Activated CD4-positive, alpha-beta memory T cell treated with anti-CD3 and anti-CD28 coated beads for 36 hours (primary cell): ENCODE data around the gene TRIM9. TPM values are rescaled to one million over a fixed set of nuclear protein-coding genes. Genes with fewer than 3 reads are reported as not detected.

Source experiments
- CTCF ChIA-PET: fragments of 350-600 bp; sonication (Branson Sonifier 250); formaldehyde crosslinking; loops from one replicate; lab custom pipeline; 2021; ENCODE audit warnings: antibody characterized with exemption, inconsistent platforms; lab: Charles Lee
- POLR2A ChIA-PET: fragments of 350-600 bp; sonication (Branson Sonifier 250); formaldehyde crosslinking; loops from one replicate; lab custom pipeline; 2021; ENCODE audit warnings: antibody characterized with exemption; lab: Charles Lee
- DNase-seq: peaks from one replicate; pipeline ENCODE4 v3.0.0-alpha.2; 2020
- H3K27ac Mint-ChIP-seq: one replicate; pipeline ENCODE4 v1.8.0; 2021; ENCODE audit warnings: mixed read lengths
- H3K27me3 Mint-ChIP-seq: one replicate; pipeline ENCODE4 v1.8.0; 2021; ENCODE audit warnings: mixed read lengths
- H3K36me3 Mint-ChIP-seq: one replicate; pipeline ENCODE4 v1.8.0; 2021; ENCODE audit warnings: mixed read lengths
- H3K4me1 Mint-ChIP-seq: one replicate; pipeline ENCODE4 v1.8.0; 2021; ENCODE audit warnings: low read depth, mixed read lengths
- H3K4me3 Mint-ChIP-seq: one replicate; pipeline ENCODE4 v1.8.0; 2021; ENCODE audit warnings: mild to moderate bottlenecking, mixed read lengths
- H3K9me3 Mint-ChIP-seq: one replicate; pipeline ENCODE4 v1.8.0; 2021; ENCODE audit warnings: mixed read lengths
- intact Hi-C: fragments of 100-400 bp; cut with micrococcal nuclease; formaldehyde crosslinking; loops from one replicate; pipeline ENCODE4 v1.15.1; 2023
- total RNA-seq, 2 experiments: library from RNA; stranded (reverse); gene quantifications; one replicate each; pipeline ENCODE4 v1.2.3, GENCODE V29; 2021

The TRIM9 gene
- total RNA-seq, 2 experiments from 2014 or later = 0.36 to 0.40 TPM

- no peak for DNase-seq
- Mint-ChIP-seq H3K27me3 (no peaks in the 10 kb centered on the region), H3K27ac (no peak overlapping the region), H3K4me3 (no peak overlapping the region), H3K4me1 (no peaks in the 10 kb centered on the region), H3K36me3 (no peaks in the 10 kb centered on the region), H3K9me3 (no peaks in the 10 kb centered on the region)
- CTCF ChIA-PET = no interaction called here
- intact Hi-C loops = no loop called here
- POLR2A ChIA-PET = no interaction called here
These were observed 55.7 kb downstream of the TRIM9 start for GRCh38 chr14:51039252-51039651.

- Mint-ChIP-seq H3K4me3 (no peak overlapping the region), H3K36me3 (no peaks in the 10 kb centered on the region), H3K9me3 (no peaks in the 10 kb centered on the region), H3K27ac (no peak overlapping the region), H3K27me3 (no peaks in the 10 kb centered on the region), H3K4me1 (no peaks in the 10 kb centered on the region)
- no peak for DNase-seq
- ChIA-PET POLR2A (no interaction called here), CTCF (no interaction called here)
- intact Hi-C loops = no loop called here
These were observed 59.2 kb downstream of the TRIM9 start for GRCh38 chr14:51035611-51036192.

DNA sequence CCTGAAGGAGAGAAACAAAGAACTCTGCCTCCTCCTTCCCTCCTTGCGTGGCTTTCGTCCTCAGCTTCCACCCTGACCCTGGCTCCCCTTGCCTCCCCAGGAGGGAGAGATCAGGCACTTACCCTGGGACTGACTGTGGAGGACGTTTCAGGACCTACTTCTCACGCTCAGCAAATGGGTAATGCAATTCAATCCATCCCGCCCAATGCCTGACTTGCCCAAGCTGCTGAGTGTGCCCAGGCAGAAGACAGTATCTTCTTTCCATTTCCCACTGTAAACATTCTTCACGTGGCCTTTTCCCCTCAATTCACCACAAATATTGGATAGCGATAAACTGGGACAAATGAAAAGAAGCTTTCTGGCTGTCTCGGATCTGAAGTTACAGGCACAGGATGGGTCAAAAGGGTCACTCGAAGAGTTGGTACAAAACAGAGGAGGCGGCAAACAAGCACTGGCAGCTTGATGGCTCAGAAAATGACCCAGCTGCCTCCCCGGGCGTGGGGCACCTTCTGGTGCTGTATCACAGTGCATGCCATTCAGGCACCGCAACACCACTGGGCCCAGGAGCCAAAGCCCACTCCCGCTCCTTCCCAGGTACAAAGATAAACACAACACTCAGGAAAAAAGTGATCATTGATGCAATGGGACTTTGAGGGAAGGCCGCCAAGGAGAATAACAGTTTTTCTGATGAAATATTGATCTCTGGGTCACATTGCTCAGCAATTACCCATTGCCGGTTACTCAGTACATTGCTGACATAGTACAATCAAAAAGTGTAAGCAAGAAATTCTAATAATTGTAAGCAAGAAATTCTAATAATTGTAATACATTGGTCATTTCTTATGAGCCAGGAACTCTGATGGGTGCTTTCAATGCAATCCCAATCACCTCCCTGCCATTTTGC lies 65.8 kb downstream of the TRIM9 start:
- intact Hi-C loops = no loop called here
- no peaks in the 10 kb centered on the region for H3K9me3 Mint-ChIP-seq
- DNase-seq = no peak
- no peak overlapping the region for H3K4me3 Mint-ChIP-seq
- CTCF ChIA-PET = interaction anchor here (0.9 kb wide), 1 partner anchor 10 kb away, joined by 3 read pairs; no protein-coding TSS in a partner anchor
- H3K4me1 Mint-ChIP-seq = no peaks in the 10 kb centered on the region
- H3K27ac Mint-ChIP-seq = no peak overlapping the region
- POLR2A ChIA-PET = no interaction called here
- H3K36me3 Mint-ChIP-seq = no peaks in the 10 kb centered on the region
- H3K27me3 Mint-ChIP-seq = peaks cover 4% of the 10 kb centered on the region

DNA sequence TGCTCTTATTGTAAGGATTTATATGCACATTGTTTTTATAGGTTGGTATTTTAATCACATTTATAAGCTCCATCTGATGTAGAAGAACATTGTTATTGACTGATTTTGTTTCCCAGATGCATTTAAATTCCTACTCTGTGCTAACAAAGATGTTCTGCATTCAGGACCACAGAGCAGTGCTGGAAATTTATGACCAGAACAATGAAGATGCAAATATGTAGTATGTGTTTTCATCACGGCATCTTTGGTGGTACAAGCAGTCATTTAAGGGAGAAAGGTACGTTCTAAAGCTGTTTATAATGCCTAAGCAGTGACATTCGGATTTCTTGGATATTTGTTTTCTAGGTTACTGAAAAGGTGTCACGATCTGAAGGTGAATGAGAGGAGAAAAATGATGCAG lies 66.5 kb downstream of the TRIM9 start:
- Mint-ChIP-seq H3K4me1 (no peaks in the 10 kb centered on the region), H3K27me3 (peaks cover 4% of the 10 kb centered on the region), H3K4me3 (no peak overlapping the region), H3K36me3 (no peaks in the 10 kb centered on the region), H3K27ac (no peak overlapping the region), H3K9me3 (no peaks in the 10 kb centered on the region)
- DNase-seq = no peak
- ChIA-PET POLR2A (no interaction called here), CTCF (interaction anchor here (0.6 to 0.9 kb wide), 2 partner anchors 9 to 34 kb away, joined by 3 read pairs; no protein-coding TSS in a partner anchor)
- intact Hi-C loops = no loop called here

DNA sequence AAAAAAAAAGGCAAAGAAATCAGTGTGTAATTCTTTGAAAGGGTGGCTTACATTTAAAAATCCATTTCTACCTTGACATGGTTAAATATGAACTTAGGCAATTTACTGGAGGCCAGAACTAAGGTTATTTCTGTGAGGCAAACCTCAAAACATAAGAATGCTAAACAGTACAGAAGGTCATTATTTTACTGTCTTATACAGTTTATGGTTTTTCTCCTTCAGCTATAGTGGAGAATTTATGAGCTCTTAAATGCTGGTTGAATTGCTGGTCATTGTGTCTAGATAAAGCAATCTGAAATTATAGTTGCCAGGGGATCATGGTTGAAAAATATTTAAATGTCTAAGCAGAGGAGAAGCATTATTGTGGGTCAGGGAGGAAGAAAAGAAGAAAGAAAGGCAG lies 70.5 kb downstream of the TRIM9 start:
- Mint-ChIP-seq H3K27me3 (peaks cover 4% of the 10 kb centered on the region), H3K27ac (no peak overlapping the region), H3K36me3 (no peaks in the 10 kb centered on the region), H3K4me3 (no peak overlapping the region), H3K4me1 (no peaks in the 10 kb centered on the region), H3K9me3 (no peaks in the 10 kb centered on the region)
- intact Hi-C loops = no loop called here
- DNase-seq = no peak
- POLR2A ChIA-PET = no interaction called here
- CTCF ChIA-PET = no interaction called here

- Mint-ChIP-seq H3K36me3 (no peaks in the 10 kb centered on the region), H3K27ac (no peak overlapping the region), H3K9me3 (no peaks in the 10 kb centered on the region), H3K27me3 (peaks cover 4% of the 10 kb centered on the region), H3K4me3 (no peak overlapping the region), H3K4me1 (no peaks in the 10 kb centered on the region)
- CTCF ChIA-PET = no interaction called here
- POLR2A ChIA-PET = no interaction called here
- DNase-seq = no peak
- intact Hi-C loops = no loop called here
These were observed 70.9 kb downstream of the TRIM9 start for GRCh38 chr14:51023964-51024363.

DNA sequence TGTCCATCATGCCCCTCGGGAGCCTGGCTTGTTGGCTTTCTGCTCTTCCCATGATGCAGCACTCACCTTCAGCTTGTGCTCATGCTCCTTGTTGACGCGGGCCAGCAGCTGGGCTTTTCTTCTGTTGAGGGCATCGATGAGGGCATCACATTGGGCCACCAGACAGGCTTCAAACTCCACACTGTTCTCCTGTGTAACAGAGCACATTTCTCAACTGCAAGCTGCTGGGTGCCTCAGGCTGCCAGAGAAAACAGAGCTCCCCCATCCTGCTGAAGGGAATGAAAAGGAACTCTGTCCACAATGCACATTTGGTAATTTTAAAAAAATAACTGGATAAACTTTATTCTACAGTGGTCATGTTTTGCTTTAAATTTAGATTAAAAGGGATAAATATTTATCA lies 72.1 kb downstream of the TRIM9 start:
- Mint-ChIP-seq H3K27ac (no peak overlapping the region), H3K36me3 (no peaks in the 10 kb centered on the region), H3K27me3 (peaks cover under 1% of the 10 kb centered on the region), H3K4me1 (no peaks in the 10 kb centered on the region), H3K9me3 (no peaks in the 10 kb centered on the region), H3K4me3 (no peak overlapping the region)
- DNase-seq = no peak
- intact Hi-C loops = no loop called here
- CTCF ChIA-PET = no interaction called here
- POLR2A ChIA-PET = no interaction called here

DNA sequence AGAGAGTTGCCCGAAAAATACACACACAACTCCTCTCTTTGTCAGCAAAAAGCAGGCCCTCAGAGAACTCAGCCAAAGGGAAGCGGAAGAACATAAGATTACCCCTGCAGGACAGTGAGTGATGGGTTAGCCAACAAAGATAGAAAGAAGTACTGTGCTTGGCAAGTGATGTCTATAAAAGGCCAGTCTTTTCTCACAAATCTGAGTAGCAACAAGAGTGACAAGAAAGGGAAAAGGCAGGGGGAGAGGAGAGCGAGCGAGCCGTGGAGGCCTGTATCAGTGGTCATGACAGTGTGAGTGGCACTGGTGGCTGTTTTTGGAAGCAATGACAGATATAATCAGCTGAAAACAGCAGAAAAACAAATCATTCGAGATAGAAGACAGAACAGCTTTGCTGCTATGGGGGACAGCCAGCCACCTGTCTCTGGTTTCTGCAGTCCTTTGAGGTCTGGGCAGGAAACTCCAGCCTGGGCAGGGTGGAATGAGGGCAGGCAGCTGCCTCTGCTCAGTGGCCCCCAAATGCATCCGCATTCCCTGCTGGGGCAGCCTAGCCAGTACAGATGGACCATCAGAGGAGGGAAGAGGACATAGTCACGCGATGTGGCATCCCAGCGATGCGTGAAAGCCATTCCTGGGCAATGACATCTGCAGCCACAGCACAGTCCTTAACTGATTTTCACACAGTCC lies 74.7 kb downstream of the TRIM9 start:
- POLR2A ChIA-PET = no interaction called here
- Mint-ChIP-seq H3K4me3 (no peak overlapping the region), H3K4me1 (no peaks in the 10 kb centered on the region), H3K27ac (no peak overlapping the region), H3K27me3 (no peaks in the 10 kb centered on the region), H3K9me3 (no peaks in the 10 kb centered on the region), H3K36me3 (no peaks in the 10 kb centered on the region)
- CTCF ChIA-PET = no interaction called here
- intact Hi-C loops = no loop called here
- no peak for DNase-seq

- POLR2A ChIA-PET = interaction anchor here (0.6 kb wide), 1 partner anchor 451 kb away, joined by 3 read pairs; no protein-coding TSS in a partner anchor
- CTCF ChIA-PET = interaction anchor here (0.6 to 1.0 kb wide), 2 partner anchors 10 to 29 kb away, joined by 3 read pairs; no protein-coding TSS in a partner anchor
- no peaks in the 10 kb centered on the region for H3K9me3 Mint-ChIP-seq
- no peak overlapping the region for H3K4me3 Mint-ChIP-seq
- H3K4me1 Mint-ChIP-seq = no peaks in the 10 kb centered on the region
- no peak for DNase-seq
- no peaks in the 10 kb centered on the region for H3K36me3 Mint-ChIP-seq
- no peaks in the 10 kb centered on the region for H3K27me3 Mint-ChIP-seq
- intact Hi-C loops = no loop called here
- no peak overlapping the region for H3K27ac Mint-ChIP-seq
These were observed 75.8 kb downstream of the TRIM9 start for GRCh38 chr14:51019089-51019488.

DNA sequence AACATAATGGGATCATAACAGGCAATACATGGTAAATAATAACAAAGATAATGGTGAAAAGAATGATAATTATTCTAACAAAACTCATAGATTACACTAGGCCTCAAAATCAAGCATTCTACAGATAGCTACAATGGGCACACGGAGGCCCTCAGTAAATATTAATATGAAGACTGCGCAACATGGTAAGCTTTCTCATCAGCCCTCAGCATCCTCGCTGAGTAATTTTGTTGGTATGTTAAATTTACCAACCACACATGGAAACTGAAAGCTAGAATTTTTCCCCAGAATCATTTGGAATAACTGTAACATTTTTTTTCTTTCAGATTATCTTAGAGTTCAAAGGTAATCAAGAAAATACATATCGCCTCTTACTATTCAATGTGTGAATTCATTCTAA lies 76.4 kb downstream of the TRIM9 start:
- no peaks in the 10 kb centered on the region for H3K4me1 Mint-ChIP-seq
- DNase-seq = no peak
- ChIA-PET POLR2A (interaction anchor here (0.6 kb wide), 2 partner anchors 20 to 451 kb away, joined by 3 read pairs; no protein-coding TSS in a partner anchor), CTCF (interaction anchor here (1.0 kb wide), 1 partner anchor 10 kb away, joined by 3 read pairs; no protein-coding TSS in a partner anchor)
- H3K4me3 Mint-ChIP-seq = no peak overlapping the region
- H3K27ac Mint-ChIP-seq = no peak overlapping the region
- H3K27me3 Mint-ChIP-seq = no peaks in the 10 kb centered on the region
- no peaks in the 10 kb centered on the region for H3K36me3 Mint-ChIP-seq
- intact Hi-C loops = no loop called here
- no peaks in the 10 kb centered on the region for H3K9me3 Mint-ChIP-seq

- ChIA-PET CTCF (no interaction called here), POLR2A (no interaction called here)
- H3K36me3 Mint-ChIP-seq = no peaks in the 10 kb centered on the region
- H3K27ac Mint-ChIP-seq = no peak overlapping the region
- peaks cover 4% of the 10 kb centered on the region for H3K27me3 Mint-ChIP-seq
- DNase-seq = no peak
- intact Hi-C loops = no loop called here
- H3K4me3 Mint-ChIP-seq = no peak overlapping the region
- H3K9me3 Mint-ChIP-seq = no peaks in the 10 kb centered on the region
- no peaks in the 10 kb centered on the region for H3K4me1 Mint-ChIP-seq
These were observed 80.3 kb downstream of the TRIM9 start for GRCh38 chr14:51014625-51015024.

GRCh38 chr14:51014086-51014485 lies 80.8 kb downstream of the TRIM9 start:
- POLR2A ChIA-PET = no interaction called here
- Mint-ChIP-seq H3K9me3 (no peaks in the 10 kb centered on the region), H3K27ac (no peak overlapping the region), H3K36me3 (no peaks in the 10 kb centered on the region), H3K27me3 (peaks cover 4% of the 10 kb centered on the region), H3K4me3 (no peak overlapping the region), H3K4me1 (no peaks in the 10 kb centered on the region)
- intact Hi-C loops = no loop called here
- CTCF ChIA-PET = no interaction called here
- DNase-seq = no peak
